ENCODE data around the gene CHAF1A.

Gene CHAF1A

GRCh38 chr19:4402171-4403004, at the start of gene CHAF1A:
TSS of gene CHAF1A (plus strand) at chr19:4402640. CDS start at chr19:4402763, 123 bp downstream.
- in situ Hi-C loops (cut with MboI; ENCODE audit: low sequenced_read_pairs), result no loop called here

- in situ Hi-C loops (cut with MboI; ENCODE audit: low sequenced_read_pairs), result no loop called here
These were observed 49.7 kb upstream of the CHAF1A start for GRCh38 chr19:4352701-4353121.

DNA sequence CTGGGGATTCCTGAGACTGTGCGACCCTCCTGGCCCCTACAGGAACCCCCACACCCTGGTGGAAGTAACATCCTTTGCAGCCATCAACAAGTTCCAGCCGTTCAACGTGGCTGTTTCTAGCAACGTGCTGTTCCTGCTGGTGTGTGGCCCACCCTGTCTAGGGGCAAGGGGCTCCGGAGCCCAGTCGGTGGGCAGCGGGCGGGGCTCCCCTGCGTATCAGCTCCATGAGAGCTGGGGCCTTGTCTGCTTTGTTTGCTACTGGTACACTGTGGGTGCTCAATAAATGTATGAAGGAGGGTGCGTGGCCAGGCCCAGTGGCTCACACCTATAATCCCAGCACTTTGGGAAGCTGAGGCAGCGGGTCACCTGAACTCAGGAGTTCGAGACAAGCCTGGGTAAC, 48.2 kb upstream of the CHAF1A start:
- in situ Hi-C loops (cut with MboI; ENCODE audit: low sequenced_read_pairs), result no loop called here

- in situ Hi-C loops (cut with MboI; ENCODE audit: low sequenced_read_pairs), result no loop called here
These were observed 47.5 kb upstream of the CHAF1A start for GRCh38 chr19:4354897-4355296.

GRCh38 chr19:4357095-4357797, 45.2 kb upstream of the CHAF1A start:
- in situ Hi-C loops (cut with MboI; ENCODE audit: low sequenced_read_pairs), result no loop called here

- in situ Hi-C loops (cut with MboI; ENCODE audit: low sequenced_read_pairs), result no loop called here
These were observed 44.5 kb upstream of the CHAF1A start for GRCh38 chr19:4357921-4358326.

DNA sequence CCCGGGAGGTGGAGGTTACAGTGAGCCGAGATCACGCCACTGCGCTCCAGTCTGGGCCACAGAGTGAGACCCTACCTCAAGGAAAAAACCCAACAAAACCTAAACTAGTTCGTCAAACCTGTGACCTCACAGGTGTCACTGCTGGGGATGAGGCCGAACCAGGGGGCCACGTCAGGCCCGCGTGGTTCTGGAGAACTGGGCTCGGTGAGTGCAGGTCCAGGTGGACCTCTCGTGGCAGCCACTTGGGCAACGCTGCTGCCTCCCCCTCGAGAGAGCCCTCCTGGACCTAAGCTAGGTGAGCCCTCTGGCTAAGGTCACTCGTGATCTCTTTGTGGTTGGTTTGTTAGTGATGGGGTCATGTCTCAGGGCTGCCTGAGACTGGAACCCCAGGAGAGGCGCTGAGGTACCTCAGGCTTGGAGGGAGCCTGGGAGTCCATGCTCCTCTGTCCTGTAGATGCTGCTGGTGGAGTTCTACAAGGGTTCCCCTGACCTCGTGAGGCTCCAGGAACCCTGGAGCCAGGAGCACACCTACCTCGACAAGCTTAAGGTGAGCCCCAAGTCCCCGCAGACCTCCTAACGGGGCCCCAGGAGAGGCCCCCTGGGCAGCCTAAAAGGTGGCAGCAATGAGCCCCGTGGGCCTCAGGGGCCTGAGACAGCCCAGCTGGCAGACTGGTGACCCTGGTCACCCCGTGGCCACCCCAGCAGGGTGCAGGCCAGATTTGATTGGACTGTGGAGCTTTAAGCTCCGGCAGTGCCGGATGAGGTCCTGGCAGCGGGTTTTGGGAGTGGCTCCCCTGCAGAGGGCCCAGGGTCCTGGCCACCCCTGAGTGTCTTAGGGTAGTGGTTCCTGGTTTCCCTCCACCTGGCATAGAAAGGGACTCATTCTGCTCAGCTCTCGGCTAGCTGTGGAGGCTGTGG, 43.5 kb upstream of the CHAF1A start:
- in situ Hi-C loops (cut with MboI; ENCODE audit: low sequenced_read_pairs), result no loop called here

- in situ Hi-C loops (cut with MboI; ENCODE audit: low sequenced_read_pairs), result no loop called here
These were observed 42.8 kb upstream of the CHAF1A start for GRCh38 chr19:4359627-4360000.

DNA sequence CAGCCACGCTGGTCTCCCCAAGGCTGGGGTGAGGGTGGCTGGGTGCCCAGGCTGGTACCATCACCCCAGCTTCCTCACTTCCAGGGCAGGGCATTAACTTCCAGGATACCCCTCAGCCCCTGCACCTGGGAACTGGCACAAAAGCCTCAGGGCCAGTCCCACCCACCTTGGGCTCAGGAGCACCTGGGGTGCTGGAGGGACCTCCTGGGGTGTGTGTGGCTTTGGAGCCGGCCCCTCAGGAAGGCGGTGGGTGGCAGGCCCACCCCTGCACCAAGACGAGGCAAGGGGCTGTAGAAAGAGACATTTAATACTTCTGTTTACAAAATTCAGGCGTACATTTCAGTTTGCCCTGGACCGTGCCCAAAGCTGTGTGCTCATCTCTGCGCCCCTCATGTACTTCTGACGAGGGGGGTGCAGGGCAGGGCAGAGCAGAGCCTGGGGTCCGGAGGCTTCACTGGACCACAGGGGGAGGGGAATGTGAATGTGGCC, 42.3 kb upstream of the CHAF1A start:
- in situ Hi-C loops (cut with MboI; ENCODE audit: low sequenced_read_pairs), result no loop called here

DNA sequence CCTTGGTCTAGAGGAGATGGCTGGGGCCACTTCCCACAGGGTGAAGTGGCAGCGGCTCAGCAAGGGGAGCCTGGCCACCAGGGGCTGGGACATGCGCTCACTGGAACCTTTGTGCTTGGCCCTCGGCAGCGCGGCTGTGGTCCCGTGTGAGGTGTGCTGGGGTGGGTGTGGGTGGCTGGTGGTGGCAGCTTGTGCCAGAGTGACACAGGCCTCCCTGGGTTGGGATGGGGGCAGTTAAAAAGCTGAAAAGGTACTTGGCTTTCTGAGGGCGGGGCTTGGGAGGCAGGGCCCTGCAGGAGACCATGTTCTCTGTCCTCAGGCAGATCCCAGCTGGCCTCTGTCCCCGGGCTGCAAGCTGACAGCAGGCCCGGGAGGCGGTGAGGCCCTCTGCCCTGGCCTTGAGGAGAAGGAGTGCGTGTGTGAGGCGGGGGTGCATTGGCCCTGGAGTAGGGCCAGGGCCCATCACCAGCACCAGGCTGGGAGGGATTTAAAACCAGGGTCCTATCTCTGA, 41.7 kb upstream of the CHAF1A start:
- in situ Hi-C loops (cut with MboI; ENCODE audit: low sequenced_read_pairs), result no loop called here

DNA sequence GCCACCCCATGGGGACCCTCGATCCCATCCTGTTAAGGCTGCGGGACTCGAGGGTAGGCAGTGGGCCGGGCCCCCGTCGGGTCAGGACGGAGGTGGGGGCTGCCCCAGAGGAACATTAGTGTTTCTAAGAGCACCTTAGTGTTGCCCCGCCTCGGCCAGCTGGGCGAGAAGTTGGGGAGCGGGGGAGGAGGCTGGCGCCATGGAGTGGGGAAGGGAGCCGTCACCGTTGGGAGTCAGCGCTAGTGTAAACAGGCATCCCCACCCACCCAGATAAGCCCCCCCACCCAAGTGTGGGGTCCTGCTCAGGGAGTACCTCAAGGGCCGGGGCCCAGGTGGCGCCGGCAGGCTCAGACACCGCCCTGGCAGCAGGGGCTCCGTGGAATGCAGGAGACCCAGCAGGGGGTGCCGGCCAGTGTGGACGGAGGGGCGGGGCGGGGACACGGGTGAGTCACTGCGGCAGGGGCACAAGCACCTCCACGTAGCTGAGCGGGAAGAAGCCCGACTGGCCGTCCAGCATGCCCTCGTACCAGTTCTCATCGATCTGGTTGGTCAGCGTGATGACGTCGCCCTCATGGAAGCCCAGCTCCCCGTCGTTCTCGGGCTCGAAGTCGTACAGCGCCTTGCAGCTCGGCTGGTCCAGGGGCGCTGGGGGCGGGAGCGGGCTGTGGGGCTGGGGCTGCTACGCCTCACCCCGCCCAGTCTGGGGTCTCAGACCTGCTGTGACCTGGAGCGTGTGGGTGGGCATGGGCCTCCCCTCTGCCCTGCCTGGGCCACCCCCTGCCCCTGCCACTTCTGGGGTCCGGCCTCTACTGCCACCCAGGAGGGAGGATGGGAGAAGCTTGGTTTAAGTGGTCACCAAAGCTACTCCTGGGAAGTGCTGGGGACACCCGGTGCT, 41.0 kb upstream of the CHAF1A start:
- in situ Hi-C loops (cut with MboI; ENCODE audit: low sequenced_read_pairs), result no loop called here

- in situ Hi-C loops (cut with MboI; ENCODE audit: low sequenced_read_pairs), result no loop called here
These were observed 40.2 kb upstream of the CHAF1A start for GRCh38 chr19:4362101-4362828.

GRCh38 chr19:4362831-4363545, 39.5 kb upstream of the CHAF1A start:
- in situ Hi-C loops (cut with MboI; ENCODE audit: low sequenced_read_pairs), result no loop called here

- in situ Hi-C loops (cut with MboI; ENCODE audit: low sequenced_read_pairs), result no loop called here
These were observed 38.7 kb upstream of the CHAF1A start for GRCh38 chr19:4363571-4364304.

- in situ Hi-C loops (cut with MboI; ENCODE audit: low sequenced_read_pairs), result no loop called here
These were observed 37.1 kb upstream of the CHAF1A start for GRCh38 chr19:4365341-4365740.

DNA sequence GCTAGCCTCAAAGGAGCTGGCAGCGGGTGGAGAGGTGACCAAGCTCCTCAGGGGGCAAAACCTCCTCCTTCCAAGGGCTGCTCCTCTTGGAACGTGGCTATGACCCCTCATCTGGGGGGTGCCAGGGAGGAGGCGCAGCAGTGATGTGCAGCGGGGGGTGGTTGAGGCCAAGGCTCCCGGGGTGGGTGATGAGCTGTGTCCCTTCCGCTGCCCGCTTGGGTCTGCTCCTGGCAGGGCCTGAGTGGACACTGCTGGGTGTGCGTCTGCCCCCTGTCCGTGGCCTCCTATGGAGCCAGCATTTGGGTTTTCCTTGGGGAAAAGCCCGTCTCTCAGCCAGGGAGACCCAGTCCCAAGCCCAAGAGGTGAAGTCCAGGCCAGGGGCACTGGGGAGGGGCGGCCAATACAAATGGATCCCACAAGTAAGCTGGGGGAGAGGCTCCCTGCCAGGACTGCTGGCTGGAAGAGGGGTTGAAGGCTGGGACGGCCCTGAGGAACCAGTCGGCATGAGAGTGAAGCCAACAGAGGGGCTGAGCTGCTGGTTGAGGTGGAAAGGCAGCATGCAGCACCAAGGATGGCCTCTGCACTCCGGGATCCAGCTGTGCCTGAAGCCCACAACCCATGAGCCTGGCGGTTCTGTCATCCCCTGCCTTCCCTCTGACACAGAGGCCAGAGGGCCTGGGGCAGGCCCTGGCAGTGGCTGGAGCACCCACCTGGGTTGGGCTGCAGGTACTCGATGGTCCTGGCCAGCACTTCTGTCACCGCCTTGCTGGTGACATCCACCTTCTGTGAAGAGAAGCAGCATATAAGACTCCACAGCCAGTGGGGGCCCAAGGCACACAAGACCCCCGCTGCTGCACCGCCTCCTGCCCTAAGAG, 36.4 kb upstream of the CHAF1A start:
- in situ Hi-C loops (cut with MboI; ENCODE audit: low sequenced_read_pairs), result no loop called here

All from hTERT RPE-1 (cell line).